ENCODE results near the gene COPS8. TPM values are rescaled to one million over a fixed set of nuclear protein-coding genes. Genes with fewer than 3 reads are reported as not detected.

Gene COPS8
- total and polyA plus RNA-seq, 2 of the 8 experiments (the other 6 are each of a cell fraction or from before 2014, with no cell fraction given), result 59.3 to 67.5 TPM

DNA sequence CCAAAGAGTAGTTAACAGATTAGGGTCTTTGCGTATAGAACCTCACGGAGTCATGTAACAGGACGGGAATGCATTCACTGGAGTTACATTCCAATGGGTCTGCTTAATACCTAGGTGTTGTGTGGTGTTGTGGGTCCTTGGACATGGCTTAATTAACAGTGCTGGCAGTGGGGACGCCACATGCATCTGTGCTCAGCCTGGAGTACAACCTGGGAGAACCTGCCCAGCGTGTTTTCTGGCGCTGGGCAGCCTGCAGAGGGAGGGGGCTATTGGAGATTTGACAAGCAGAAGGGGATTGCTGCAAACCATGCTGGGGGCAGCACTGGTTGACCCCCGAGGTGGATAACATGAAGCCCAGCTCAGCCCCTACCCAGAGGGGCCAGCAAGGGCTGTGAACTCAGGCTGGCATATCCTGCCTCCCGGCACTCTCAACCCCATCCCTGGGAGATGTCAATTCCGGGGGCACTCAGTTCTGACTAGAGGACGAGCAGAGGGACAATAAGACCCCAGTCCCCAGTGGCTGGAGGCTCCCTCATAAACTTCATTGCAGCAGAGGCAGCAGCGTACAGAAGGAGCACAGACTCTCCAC, 29.3 kb upstream of the COPS8 start:
- no peak overlapping the region for H3K4me2 ChIP-seq (ENCODE audit: insufficient read depth in 1 of 2, low read depth in 2 of 2, low read length in 2 of 2)
- no peaks in the 10 kb centered on the region for H4K20me1 ChIP-seq (replicated peaks in 1 of 2; ENCODE audit: control insufficient read depth in 1 of 2, insufficient read depth in 2 of 2, low read length in 2 of 2)
- TF ChIP-seq FOSL1 (IDR thresholded peaks at IDR 0.05; ENCODE audit: insufficient read depth, low read depth, low read length) (no peak), KDM5A (IDR thresholded peaks at IDR 0.05; ENCODE audit: low read length) (no peak), CBX8 (IDR thresholded peaks at IDR 0.05; ENCODE audit: borderline replicate concordance, low read depth, low read length) (no peak), ZNF274 (IDR thresholded peaks at IDR 0.05; ENCODE audit: borderline replicate concordance, extremely low read depth, low read length) (no peak), RXRA (IDR thresholded peaks at IDR 0.05; ENCODE audit: insufficient read depth, low read depth, low read length) (no peak)
- no peak overlapping the region for H3K14ac ChIP-seq (ENCODE audit: insufficient read length)
- no peak overlapping the region for H2AK5ac ChIP-seq (ENCODE audit: low read depth, low read length)
- no peak overlapping the region for H2BK15ac ChIP-seq (ENCODE audit: low read length)
- H2BK20ac ChIP-seq (ENCODE audit: low read length), result no peak overlapping the region
- no peaks in the 10 kb centered on the region for H3K79me2 ChIP-seq (ENCODE audit: control insufficient read depth in 1 of 2, insufficient read depth in 2 of 2, low read length in 2 of 2)
- H3K23me2 ChIP-seq (ENCODE audit: low read depth, low read length), result no peaks in the 10 kb centered on the region
- no peaks in the 10 kb centered on the region for H3K9me3 ChIP-seq (ENCODE audit: insufficient read depth in 2 of 2, low read depth in 1 of 2, low read length in 1 of 2)
- 87% methylated on average over 11 of the region's 11 CpGs; no CpG with 5 or more reads in 1 of the 2 experiments for WGBS, 2 experiments (ENCODE audit: extremely low coverage in 1 of 2, insufficient coverage in 1 of 2, insufficient read length in 1 of 2, insufficient replicate concordance in 2 of 2, low coverage in 1 of 2, low lambda C conversion rate in 2 of 2, missing lambda C conversion rate in 1 of 2)
- peaks cover 0 to 2% (median under 1%) of the 10 kb centered on the region in 4 experiments; a peak in 1 of 7 replicates for H3K4me1 ChIP-seq (replicated peaks in 1 of 4; ENCODE audit: control insufficient read depth in 3 of 4, insufficient read depth in 4 of 4, low read length in 3 of 4)
- no peak overlapping the region for H3K27ac ChIP-seq (ENCODE audit: low read depth, low read length)
- H2BK12ac ChIP-seq (ENCODE audit: low read depth, low read length), result 0 out of 2 replicates have a peak overlapping the region, but pooled peaks have one; percentile 27
- DNase-seq (ENCODE audit: low read depth in 1 of 2, low spot score in 2 of 2) (no peak), FAIRE-seq (no peak)
- POLR2A ChIA-PET (ENCODE audit: partially characterized antibody), result no interaction called here
- no peak overlapping the region for H3K4ac ChIP-seq (replicated peaks; ENCODE audit: insufficient read length, low read depth, low read length)
- H3K9ac ChIP-seq (replicated peaks in 1 of 4; ENCODE audit: extremely low read depth in 1 of 4, low read depth in 3 of 4, low read length in 3 of 4), result no peak overlapping the region
- CTCF ChIA-PET (ENCODE audit: partially characterized antibody), result no interaction called here
- no peak overlapping the region for H3K56ac ChIP-seq (replicated peaks; ENCODE audit: insufficient read length, low read depth, low read length)
- H3K18ac ChIP-seq (ENCODE audit: extremely low read depth, low read length), result no peak overlapping the region
- H4K5ac ChIP-seq (ENCODE audit: insufficient read length, low read depth, low read length), result no peak overlapping the region
- no peak overlapping the region for H2BK5ac ChIP-seq (ENCODE audit: low read depth, low read length)
- no peak overlapping the region for H4K91ac ChIP-seq (replicated peaks; ENCODE audit: insufficient read length, low read length)
- no peak overlapping the region for H3K23ac ChIP-seq (ENCODE audit: insufficient read length)
- H3K4me3 ChIP-seq (ENCODE audit: extremely low read depth in 1 of 4, insufficient read depth in 2 of 4, low read depth in 3 of 4, low read length in 4 of 4), result no peak overlapping the region
- H2BK120ac ChIP-seq (replicated peaks; ENCODE audit: low read depth, low read length), result no peak overlapping the region
- no peaks in the 10 kb centered on the region for H3K27me3 ChIP-seq (replicated peaks in 1 of 4; ENCODE audit: control insufficient read depth in 3 of 4, extremely low read depth in 1 of 4, insufficient read depth in 3 of 4, low read length in 3 of 4)
- no peak overlapping the region for H2AFZ ChIP-seq (ENCODE audit: low read length)
- H4K8ac ChIP-seq (ENCODE audit: extremely low read depth, insufficient read depth, low read length), result no peak overlapping the region; the same call in 1 of the 2 replicates
- no peaks in the 10 kb centered on the region for H3K36me3 ChIP-seq (ENCODE audit: control insufficient read depth in 2 of 4, insufficient read depth in 4 of 4, low read length in 3 of 4)
- H3K79me1 ChIP-seq (ENCODE audit: low read depth, low read length), result no peaks in the 10 kb centered on the region

Measured in H1 (cell line).